Activated CD4-positive, alpha-beta T cell treated with anti-CD3 and anti-CD28 coated beads for 36 hours (primary cell): ENCODE results near the gene WDR37. TPM values are rescaled to one million over a fixed set of nuclear protein-coding genes. Genes with fewer than 3 reads are reported as not detected.
"Not testable (repeated sequence)": the region's sequence is repeated elsewhere in the genome, so short reads cannot be mapped to it uniquely, and the experiment has no call there.

Experiments
- ATAC-seq: fragments of 200-7000 bp; cut with Tn5 transposase; one replicate; pipeline ENCODE4 v1.10.0; 2021; ENCODE audit warnings: mild to moderate bottlenecking, moderate library complexity
- CTCF ChIA-PET: fragments of 350-600 bp; sonication (Branson Sonifier 250); formaldehyde crosslinking; loops from one replicate; lab custom pipeline; 2021; ENCODE audit warnings: antibody characterized with exemption; lab: Charles Lee
- POLR2A ChIA-PET: fragments of 350-600 bp; sonication (Branson Sonifier 250); formaldehyde crosslinking; loops from one replicate; lab custom pipeline; 2021; ENCODE audit warnings: antibody characterized with exemption, inconsistent platforms; lab: Charles Lee
- DNase-seq: peaks from one replicate; pipeline ENCODE4 v3.0.0-alpha.2; 2020
- H3K27ac Mint-ChIP-seq: one replicate; pipeline ENCODE4 v1.8.0; 2021; ENCODE audit warnings: mixed read lengths
- H3K27me3 Mint-ChIP-seq: one replicate; pipeline ENCODE4 v1.8.0; 2021; ENCODE audit warnings: mixed read lengths
- H3K36me3 Mint-ChIP-seq: one replicate; pipeline ENCODE4 v1.8.0; 2021; ENCODE audit warnings: low read depth, mixed read lengths
- H3K4me1 Mint-ChIP-seq: one replicate; pipeline ENCODE4 v1.8.0; 2021; ENCODE audit warnings: mixed read lengths
- H3K4me3 Mint-ChIP-seq: one replicate; pipeline ENCODE4 v1.8.0; 2021; ENCODE audit warnings: mild to moderate bottlenecking, moderate library complexity, mixed read lengths
- H3K9me3 Mint-ChIP-seq: one replicate; pipeline ENCODE4 v1.8.0; 2021; ENCODE audit warnings: low read depth, mixed read lengths
- intact Hi-C, 2 experiments: fragments of 100-400 bp; cut with DNase I in 1 of 2; cut with micrococcal nuclease in 1 of 2; formaldehyde crosslinking; loops; one replicate each; pipeline versions ENCODE4 v1.14.2 to v1.15.1; 2022 to 2024; cut with DNase I, micrococcal nuclease
- total RNA-seq, 2 experiments: library from RNA; stranded (reverse); gene quantifications; one replicate each; pipeline ENCODE4 v1.2.3, GENCODE V29; 2021

The WDR37 gene
- total RNA-seq, 2 experiments from 2014 or later, result 16.3 to 16.8 TPM

DNA sequence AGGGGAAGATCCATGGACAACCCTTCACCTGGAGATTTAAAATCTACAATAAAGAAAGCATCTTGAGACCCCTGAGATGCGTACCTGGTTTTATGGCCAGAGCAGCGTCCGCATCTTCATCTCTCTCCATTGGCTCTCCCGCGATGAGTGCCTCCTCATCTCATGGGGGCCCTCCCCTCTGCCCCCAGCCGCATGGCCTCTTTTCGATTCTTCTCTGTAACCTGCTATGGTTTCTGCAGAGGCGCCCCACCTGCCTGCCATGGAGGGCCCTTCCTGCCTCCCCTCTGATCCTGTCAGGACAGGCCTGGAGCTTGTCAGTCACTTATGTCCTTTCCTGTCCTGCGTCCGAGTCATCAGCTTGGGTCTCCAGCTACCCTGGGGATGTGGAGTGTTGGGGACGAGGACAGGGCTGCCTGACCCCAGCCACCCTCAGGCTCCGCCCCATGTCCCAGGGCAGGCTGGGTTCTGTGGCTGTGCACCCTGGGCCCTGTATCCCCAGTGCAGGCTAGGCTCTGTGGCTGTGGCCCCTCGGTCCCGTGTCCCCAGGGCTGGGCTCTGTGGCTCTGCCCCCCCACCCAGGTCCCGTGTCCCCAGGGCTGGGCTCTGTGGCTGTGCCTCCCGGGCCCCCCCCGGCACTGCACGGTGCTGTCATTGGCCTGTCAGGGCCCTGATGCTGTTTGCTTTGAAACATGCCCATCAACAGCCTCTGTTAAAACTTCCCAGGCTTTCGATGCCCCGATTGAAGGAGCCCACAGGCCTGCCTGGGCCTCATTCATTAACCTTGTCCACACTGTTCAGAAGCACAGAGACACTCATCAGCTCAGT, 99.8 kb downstream of the WDR37 start:
- H3K4me3 Mint-ChIP-seq, result no peak overlapping the region
- POLR2A ChIA-PET, result no interaction called here

DNA sequence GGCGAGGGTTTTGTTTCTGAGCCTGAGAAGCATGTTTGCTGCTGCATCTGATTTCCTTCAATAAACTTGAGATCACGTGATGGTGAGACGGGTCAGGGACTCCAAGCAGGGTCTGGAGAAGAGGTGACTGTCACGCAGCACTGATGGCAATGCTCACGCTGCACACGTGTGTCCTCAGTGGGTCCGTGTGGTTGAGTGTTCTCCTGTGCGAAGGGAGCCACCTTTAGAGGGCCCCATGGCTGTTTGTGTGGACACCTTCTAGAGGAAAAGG, 100.4 kb downstream of the WDR37 start:
- ATAC-seq (no peak), DNase-seq (no peak)
- ChIA-PET POLR2A (no interaction called here), CTCF (no interaction called here)
- Mint-ChIP-seq H3K4me1 (no peaks in the 10 kb centered on the region), H3K36me3 (no peaks in the 10 kb centered on the region), H3K27me3 (no peaks in the 10 kb centered on the region), H3K9me3 (no peaks in the 10 kb centered on the region), H3K4me3 (no peak overlapping the region), H3K27ac (no peak overlapping the region)
- intact Hi-C loops, result no loop called here

More for the DNA sequence above, 99.8 kb downstream of the WDR37 start:
- intact Hi-C loops, result no loop called here
- CTCF ChIA-PET, result interaction anchor here (2.2 kb wide), 1 partner anchor 45 kb away, joined by 6 read pairs; no protein-coding TSS in a partner anchor
- H3K36me3 Mint-ChIP-seq, result no peaks in the 10 kb centered on the region
- no peak for DNase-seq
- no peak overlapping the region for H3K27ac Mint-ChIP-seq
- H3K4me1 Mint-ChIP-seq, result no peaks in the 10 kb centered on the region
- no peaks in the 10 kb centered on the region for H3K27me3 Mint-ChIP-seq
- ATAC-seq, result no peak
- H3K9me3 Mint-ChIP-seq, result no peaks in the 10 kb centered on the region

DNA sequence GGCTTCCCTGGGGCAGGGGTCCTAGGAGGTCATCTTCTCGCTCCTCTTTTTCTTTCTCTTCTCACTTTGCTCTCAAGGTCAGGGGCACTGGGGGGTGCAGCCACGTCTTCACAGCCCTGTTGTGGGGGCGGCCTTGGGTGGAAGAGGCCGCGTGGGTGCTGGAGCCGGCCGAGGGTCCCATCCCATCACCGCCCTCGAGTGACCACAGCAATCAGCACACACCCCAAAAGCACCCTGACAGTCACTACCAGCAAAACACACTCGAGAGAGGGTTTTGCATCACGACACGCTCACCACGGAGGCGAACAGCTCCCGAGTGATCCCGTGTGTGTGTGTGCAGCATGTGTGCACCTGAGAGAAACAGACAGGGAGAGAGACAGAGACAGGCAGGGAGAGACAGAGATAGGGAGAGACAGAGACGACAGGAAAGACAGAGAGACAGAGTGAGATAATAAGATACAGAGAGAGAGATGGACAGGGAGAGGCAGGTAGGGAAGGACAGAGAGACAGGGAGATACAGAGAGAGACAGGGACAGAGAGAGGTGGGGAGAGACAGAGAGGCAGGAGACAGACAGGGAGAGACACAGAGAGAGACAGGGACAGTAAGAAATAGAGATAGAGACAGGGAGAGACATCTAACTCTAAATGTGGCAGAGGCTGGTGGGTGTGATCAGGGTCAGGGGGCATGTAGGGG, 100.9 kb downstream of the WDR37 start:
- Mint-ChIP-seq H3K4me1 (no peaks in the 10 kb centered on the region), H3K27ac (no peak overlapping the region), H3K4me3 (no peak overlapping the region), H3K9me3 (no peaks in the 10 kb centered on the region), H3K27me3 (no peaks in the 10 kb centered on the region), H3K36me3 (no peaks in the 10 kb centered on the region)
- POLR2A ChIA-PET, result no interaction called here
- ATAC-seq (no peak), DNase-seq (no peak)
- intact Hi-C loops, result no loop called here
- CTCF ChIA-PET, result interaction anchor here (0.8 kb wide), 1 partner anchor 98 kb away, joined by 4 read pairs; no protein-coding TSS in a partner anchor

DNA sequence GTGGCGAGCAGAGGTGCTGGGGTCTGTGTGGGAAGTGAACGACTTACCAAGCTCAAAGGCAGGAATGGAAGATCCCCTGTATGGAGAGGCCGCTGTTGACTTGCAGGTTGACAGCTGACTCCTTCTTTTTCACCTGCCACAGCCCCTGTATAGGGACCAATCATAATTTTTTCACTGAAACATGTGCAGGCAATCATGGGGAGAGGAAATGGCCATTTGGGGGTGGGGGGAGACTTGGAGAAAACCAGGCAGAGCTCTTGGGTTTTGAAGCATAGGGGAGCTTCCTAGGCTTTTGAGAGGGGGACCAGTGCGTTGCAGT, 101.4 kb downstream of the WDR37 start:
- Mint-ChIP-seq H3K27me3 (no peaks in the 10 kb centered on the region), H3K4me3 (no peak overlapping the region), H3K9me3 (no peaks in the 10 kb centered on the region), H3K4me1 (no peaks in the 10 kb centered on the region), H3K27ac (no peak overlapping the region), H3K36me3 (no peaks in the 10 kb centered on the region)
- DNase-seq, result no peak
- no peak for ATAC-seq
- intact Hi-C loops, result no loop called here
- ChIA-PET CTCF (interaction anchor here (0.8 kb wide), 1 partner anchor 97 kb away, joined by 4 read pairs; no protein-coding TSS in a partner anchor), POLR2A (no interaction called here)

DNA sequence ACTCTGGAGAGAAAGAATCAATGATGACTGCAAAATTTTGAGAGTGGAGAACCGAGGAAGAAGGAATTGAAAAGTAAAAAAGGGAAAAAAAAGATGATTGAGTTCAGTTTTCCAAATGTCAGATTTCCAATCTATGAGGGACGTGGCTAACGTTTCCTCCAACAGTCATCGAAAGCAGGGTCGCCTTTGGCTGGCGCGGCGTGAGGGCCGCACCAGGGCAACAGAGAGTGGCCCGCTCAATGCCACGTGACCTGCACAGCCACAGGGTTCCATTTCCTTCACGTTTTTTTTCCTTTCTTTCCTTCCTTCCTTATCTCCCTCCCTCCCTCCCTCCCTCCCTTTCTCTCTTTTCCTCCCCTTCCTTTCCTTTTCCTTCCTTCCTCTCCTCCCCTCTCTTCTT, 101.9 kb downstream of the WDR37 start:
- Mint-ChIP-seq H3K9me3 (no peaks in the 10 kb centered on the region), H3K4me1 (no peaks in the 10 kb centered on the region), H3K36me3 (no peaks in the 10 kb centered on the region), H3K4me3 (no peak overlapping the region), H3K27me3 (no peaks in the 10 kb centered on the region), H3K27ac (no peak overlapping the region)
- ATAC-seq (no peak), DNase-seq (no peak)
- intact Hi-C loops, result no loop called here
- CTCF ChIA-PET, result interaction anchor here (0.8 kb wide), 1 partner anchor 97 kb away, joined by 4 read pairs; no protein-coding TSS in a partner anchor
- POLR2A ChIA-PET, result no interaction called here

DNA sequence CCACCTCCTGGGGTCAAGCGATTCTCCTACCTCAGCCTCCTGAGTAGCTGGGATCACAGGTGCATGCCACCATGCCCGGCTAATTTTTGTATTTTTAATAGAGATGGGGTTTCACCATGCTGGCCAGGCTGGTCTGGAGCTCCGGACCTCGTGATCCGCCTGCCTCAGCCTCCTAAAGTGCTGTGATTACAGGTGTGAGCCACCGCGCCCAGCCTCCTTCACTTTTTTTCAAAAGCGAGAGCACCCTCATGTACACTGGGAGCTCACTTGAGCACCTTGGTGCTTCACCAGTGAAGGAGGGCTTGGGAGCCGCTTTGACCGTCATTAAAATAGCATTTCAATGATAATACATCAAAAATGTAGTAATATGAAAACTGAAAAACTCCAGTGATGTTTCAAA, 102.4 kb downstream of the WDR37 start:
- H3K4me1 Mint-ChIP-seq, POLR2A ChIA-PET, DNase-seq, H3K27ac Mint-ChIP-seq, H3K36me3 Mint-ChIP-seq, H3K4me3 Mint-ChIP-seq, ATAC-seq, CTCF ChIA-PET, H3K27me3 Mint-ChIP-seq, intact Hi-C loops, H3K9me3 Mint-ChIP-seq: not testable (repeated sequence)

DNA sequence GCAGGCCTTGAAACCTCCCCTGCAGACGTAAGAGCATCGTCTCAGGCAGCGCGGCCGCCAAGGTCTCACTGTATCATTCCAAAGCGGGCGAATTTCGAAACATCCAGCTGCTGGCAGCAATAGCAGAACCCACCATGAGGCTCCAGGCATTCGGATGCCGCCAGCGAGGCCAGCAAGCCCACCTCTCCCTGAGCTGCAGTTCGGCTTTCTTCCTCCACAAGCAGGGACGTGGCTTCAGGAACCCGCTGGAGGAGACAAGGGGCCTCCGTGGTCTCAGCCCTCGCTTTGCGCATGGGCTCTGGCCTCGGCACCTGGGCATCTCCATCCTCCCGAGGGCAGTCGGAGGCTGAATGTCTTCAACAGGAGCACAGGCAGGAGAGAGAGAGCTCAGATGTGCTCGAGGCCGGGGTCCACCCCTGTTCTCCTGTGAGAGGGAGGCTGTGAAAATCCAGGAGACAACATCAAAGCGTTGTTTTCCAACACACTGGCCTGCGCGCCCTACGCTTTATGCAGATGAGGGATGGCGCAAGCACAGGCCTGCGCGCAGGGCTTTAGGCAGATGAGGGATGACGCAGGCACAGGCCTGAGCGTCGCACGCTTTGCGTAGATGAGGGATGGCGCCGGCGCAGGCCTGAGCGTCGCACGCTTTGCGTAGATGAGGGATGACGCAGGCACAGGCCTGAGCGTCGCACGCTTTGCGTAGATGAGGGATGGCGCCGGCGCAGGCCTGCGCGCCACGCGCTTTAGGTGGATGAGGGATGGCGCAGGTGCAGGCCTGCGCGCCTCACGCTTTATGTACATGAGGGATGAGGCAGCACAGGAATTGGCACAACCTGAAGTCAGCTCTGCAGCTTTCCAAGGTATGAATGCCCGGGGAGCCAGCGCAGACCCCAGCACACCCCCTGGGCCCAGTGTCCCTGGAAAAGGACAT, 103.2 kb downstream of the WDR37 start:
- no peak for ATAC-seq

DNA sequence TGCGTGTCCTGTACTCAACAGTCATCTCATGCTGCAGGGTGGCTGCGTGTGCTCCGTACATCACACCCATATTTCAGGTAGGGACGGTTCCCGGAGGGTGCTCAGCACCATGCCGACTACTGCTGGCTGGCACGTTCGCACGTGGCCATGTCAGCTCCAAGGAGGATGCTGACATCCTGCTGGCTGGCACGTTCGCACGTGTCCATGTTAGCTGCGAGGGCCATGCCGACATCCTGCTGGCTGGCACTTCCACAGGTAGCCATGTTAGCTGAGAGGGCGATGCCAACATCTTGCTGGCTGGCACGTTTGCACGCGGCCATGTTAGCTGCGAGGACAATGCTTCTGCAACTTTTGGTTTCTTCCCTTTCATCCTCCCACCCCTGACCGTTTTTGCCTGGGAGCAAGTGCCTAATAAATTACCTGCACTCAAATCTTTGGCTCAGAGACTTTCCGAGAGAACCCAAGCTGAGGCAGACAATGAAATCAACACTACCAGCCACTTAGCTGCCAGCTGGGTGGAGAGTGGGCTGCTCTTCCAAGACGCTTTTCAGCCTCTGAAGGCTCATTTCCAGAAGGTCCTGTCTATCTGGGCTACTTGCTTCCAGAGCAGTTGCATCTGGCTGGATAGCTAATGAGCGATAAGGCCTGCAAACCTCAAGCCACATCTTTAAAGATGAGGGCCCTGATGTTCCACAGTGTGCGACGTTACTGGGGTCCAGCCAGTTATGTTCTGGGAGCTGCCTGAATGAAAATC, 104.6 kb downstream of the WDR37 start:
- no peaks in the 10 kb centered on the region for H3K4me1 Mint-ChIP-seq
- no peak overlapping the region for H3K4me3 Mint-ChIP-seq
- H3K9me3 Mint-ChIP-seq, result no peaks in the 10 kb centered on the region
- no peak overlapping the region for H3K27ac Mint-ChIP-seq
- no peak for DNase-seq
- intact Hi-C loops, result no loop called here
- ATAC-seq, result no peak
- H3K36me3 Mint-ChIP-seq, result no peaks in the 10 kb centered on the region
- no peaks in the 10 kb centered on the region for H3K27me3 Mint-ChIP-seq
- CTCF ChIA-PET, result interaction anchor here (1.1 kb wide), 1 partner anchor 51 kb away, joined by 3 read pairs; no protein-coding TSS in a partner anchor
- POLR2A ChIA-PET, result no interaction called here

More for the DNA sequence above, 103.2 kb downstream of the WDR37 start:
- Mint-ChIP-seq H3K27ac (no peak overlapping the region), H3K27me3 (no peaks in the 10 kb centered on the region), H3K9me3 (no peaks in the 10 kb centered on the region), H3K4me3 (no peak overlapping the region), H3K4me1 (no peaks in the 10 kb centered on the region), H3K36me3 (no peaks in the 10 kb centered on the region)
- POLR2A ChIA-PET, result no interaction called here
- no peak for DNase-seq
- intact Hi-C loops, result no loop called here
- CTCF ChIA-PET, result no interaction called here

DNA sequence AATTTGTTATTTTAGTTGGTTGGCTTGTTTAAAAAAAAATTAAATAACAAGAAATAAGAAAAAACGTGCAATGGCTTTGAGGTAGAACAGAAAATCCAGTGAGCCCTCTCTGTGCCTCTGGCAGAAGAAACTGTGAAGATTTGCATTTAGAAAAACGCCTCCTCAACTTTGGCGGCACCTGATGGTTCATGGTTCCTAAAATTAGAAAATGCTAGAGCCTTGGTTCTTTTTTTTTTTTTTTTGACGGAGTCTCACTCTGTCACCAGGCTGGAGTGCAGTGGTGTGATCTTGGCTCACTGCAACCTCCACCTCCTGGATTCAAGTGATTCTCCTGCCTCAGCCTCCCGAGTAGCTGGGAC, 105.1 kb downstream of the WDR37 start:
- POLR2A ChIA-PET, H3K27ac Mint-ChIP-seq, DNase-seq, H3K9me3 Mint-ChIP-seq, ATAC-seq, H3K27me3 Mint-ChIP-seq, intact Hi-C loops, H3K4me1 Mint-ChIP-seq, H3K4me3 Mint-ChIP-seq, H3K36me3 Mint-ChIP-seq: not testable (repeated sequence)
- CTCF ChIA-PET, result interaction anchor here (1.1 kb wide), 1 partner anchor 51 kb away, joined by 3 read pairs; no protein-coding TSS in a partner anchor

DNA sequence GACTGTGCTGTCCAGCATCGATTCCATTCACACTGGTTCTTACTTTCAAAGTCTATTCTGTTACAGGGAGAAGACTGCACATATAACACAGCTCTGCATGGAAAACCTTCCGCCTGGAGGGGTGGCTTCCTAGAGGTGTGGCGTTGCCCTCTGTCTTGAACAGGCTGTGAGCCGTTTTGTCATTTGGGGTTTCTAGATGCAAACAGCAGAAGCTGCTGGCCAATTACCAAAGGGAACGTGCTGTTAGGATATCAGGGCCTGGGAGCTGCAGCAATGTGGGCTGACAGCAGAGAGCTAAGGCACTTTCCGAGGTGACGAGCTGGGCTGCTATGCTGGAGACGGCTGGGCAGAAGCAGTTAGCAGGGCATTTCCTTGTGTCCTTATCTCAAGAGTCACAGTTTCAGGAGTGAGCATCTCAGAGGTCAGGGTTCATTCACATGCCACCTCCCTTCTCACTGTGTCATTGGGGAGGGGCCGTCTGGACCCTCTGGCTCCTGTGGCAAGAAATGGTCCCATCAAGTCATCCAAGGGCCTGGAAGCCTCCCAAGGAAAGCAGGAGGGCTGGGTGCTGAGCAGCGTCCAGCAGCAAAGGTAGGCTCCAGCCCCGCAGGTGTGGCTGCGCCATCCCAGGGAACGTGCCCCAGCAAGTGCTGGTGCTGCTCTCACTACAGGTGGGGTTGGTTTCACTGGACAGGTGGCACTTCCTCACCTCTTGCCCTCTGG, 106.5 kb downstream of the WDR37 start:
- H3K9me3 Mint-ChIP-seq, result no peaks in the 10 kb centered on the region
- H3K4me1 Mint-ChIP-seq, result no peaks in the 10 kb centered on the region
- H3K27me3 Mint-ChIP-seq, result peaks cover 2% of the 10 kb centered on the region
- ATAC-seq (no peak), DNase-seq (no peak)
- intact Hi-C loops, result no loop called here
- no peaks in the 10 kb centered on the region for H3K36me3 Mint-ChIP-seq
- no peak overlapping the region for H3K4me3 Mint-ChIP-seq
- CTCF ChIA-PET, result no interaction called here
- H3K27ac Mint-ChIP-seq, result no peak overlapping the region
- POLR2A ChIA-PET, result no interaction called here
